ENCODE results near the gene FAM20C. TPM values are rescaled to one million over a fixed set of nuclear protein-coding genes. Genes with fewer than 3 reads are reported as not detected.

FAM20C gene
- total RNA-seq, 2 experiments from 2014 or later, result 1.3 to 1.7 TPM

- Histone ChIP-seq H3K27ac (ENCODE audit: low read depth in 1 of 2, low read length in 2 of 2) (no peak overlapping the region), H3K4me3 (ENCODE audit: low read length) (no peak overlapping the region), H3K4me1 (ENCODE audit: insufficient read depth, low read length) (no peaks in the 10 kb centered on the region), H3K27me3 (ENCODE audit: control insufficient read depth in 1 of 2, insufficient read depth in 2 of 2, low read length in 2 of 2) (no peaks in the 10 kb centered on the region), H3K36me3 (ENCODE audit: insufficient read depth, low read length) (no peaks in the 10 kb centered on the region), H3K9me3 (ENCODE audit: control insufficient read depth in 1 of 2, insufficient read depth in 1 of 2, low read length in 2 of 2) (no peaks in the 10 kb centered on the region)
- ATAC-seq (ENCODE audit: poor library complexity) (no peak), DNase-seq (no peak)
- Mint-ChIP-seq H3K27ac (no peak overlapping the region), H3K4me3 (no peak overlapping the region), H3K27me3 (peaks cover under 1% of the 10 kb centered on the region), H3K36me3 (ENCODE audit: low read depth) (no peaks in the 10 kb centered on the region), H3K9me3 (no peaks in the 10 kb centered on the region), H3K4me1 (ENCODE audit: low read depth) (no peaks in the 10 kb centered on the region)
- TF ChIP-seq CTCF (IDR thresholded peaks at IDR 0.05), result no peak
- ChIA-PET CTCF (no interaction called here), POLR2A (no interaction called here)
- intact Hi-C loops (cut with DNase I, micrococcal nuclease), result no loop called here
Measured at GRCh38 chr7:176786-177459, 15.4 kb upstream of the FAM20C start.

- H3K27me3 Mint-ChIP-seq, result no peaks in the 10 kb centered on the region
- no peak for DNase-seq
- no peaks in the 10 kb centered on the region for H3K27me3 ChIP-seq (ENCODE audit: control insufficient read depth in 1 of 2, insufficient read depth in 2 of 2, low read length in 2 of 2)
- H3K9me3 Mint-ChIP-seq, result no peaks in the 10 kb centered on the region
- TF ChIP-seq CTCF (IDR thresholded peaks at IDR 0.05), result no peak
- H3K27ac ChIP-seq (ENCODE audit: low read depth in 1 of 2, low read length in 2 of 2), result no peak overlapping the region
- no peaks in the 10 kb centered on the region for H3K4me1 Mint-ChIP-seq (ENCODE audit: low read depth)
- POLR2A ChIA-PET, result no interaction called here
- no peaks in the 10 kb centered on the region for H3K4me1 ChIP-seq (ENCODE audit: insufficient read depth, low read length)
- CTCF ChIA-PET, result no interaction called here
- H3K27ac Mint-ChIP-seq, result no peak overlapping the region
- no peaks in the 10 kb centered on the region for H3K9me3 ChIP-seq (ENCODE audit: control insufficient read depth in 1 of 2, insufficient read depth in 1 of 2, low read length in 2 of 2)
- no peak for ATAC-seq (ENCODE audit: poor library complexity)
- intact Hi-C loops (cut with DNase I, micrococcal nuclease), result no loop called here
- H3K36me3 ChIP-seq (ENCODE audit: insufficient read depth, low read length), result no peaks in the 10 kb centered on the region
- H3K4me3 Mint-ChIP-seq, result no peak overlapping the region
- no peaks in the 10 kb centered on the region for H3K36me3 Mint-ChIP-seq (ENCODE audit: low read depth)
- H3K4me3 ChIP-seq (ENCODE audit: low read length), result no peak overlapping the region
Measured at GRCh38 chr7:178444-178843, 13.9 kb upstream of the FAM20C start.

GRCh38 chr7:179209-179681, 13.1 kb upstream of the FAM20C start:
- H3K36me3 ChIP-seq (ENCODE audit: insufficient read depth, low read length), result no peaks in the 10 kb centered on the region
- H3K27me3 ChIP-seq (ENCODE audit: control insufficient read depth in 1 of 2, insufficient read depth in 2 of 2, low read length in 2 of 2), result no peaks in the 10 kb centered on the region
- Mint-ChIP-seq H3K27me3 (no peaks in the 10 kb centered on the region), H3K27ac (no peak overlapping the region), H3K9me3 (no peaks in the 10 kb centered on the region), H3K4me1 (ENCODE audit: low read depth) (no peaks in the 10 kb centered on the region), H3K36me3 (ENCODE audit: low read depth) (no peaks in the 10 kb centered on the region), H3K4me3 (no peak overlapping the region)
- ChIA-PET CTCF (no interaction called here), POLR2A (no interaction called here)
- no peaks in the 10 kb centered on the region for H3K9me3 ChIP-seq (ENCODE audit: control insufficient read depth in 1 of 2, insufficient read depth in 1 of 2, low read length in 2 of 2)
- no peaks in the 10 kb centered on the region for H3K4me1 ChIP-seq (ENCODE audit: insufficient read depth, low read length)
- TF ChIP-seq CTCF (IDR thresholded peaks at IDR 0.05), result no peak
- intact Hi-C loops (cut with DNase I, micrococcal nuclease), result no loop called here
- ATAC-seq (ENCODE audit: poor library complexity) (no peak), DNase-seq (no peak)
- no peak overlapping the region for H3K27ac ChIP-seq (ENCODE audit: low read depth in 1 of 2, low read length in 2 of 2)
- H3K4me3 ChIP-seq (ENCODE audit: low read length), result no peak overlapping the region

All from CD4-positive, alpha-beta T cell (primary cell).